Breast epithelium (tissue), 4 donors: ENCODE measurements around the gene DUOX2. TPM values are rescaled to one million over a fixed set of nuclear protein-coding genes. Genes with fewer than 3 reads are reported as not detected.

ENCODE experiments used
- DNase-seq, 2 donors: peaks; one replicate each; pipeline ENCODE4 v3.0.0-alpha.2; 2019; ENCODE audit warnings: low spot score in 2 of 2
- H3K27ac ChIP-seq, 2 donors: fragments of 200-600 bp; sonication (generic) in 1 of 2; one replicate each; pipeline ENCODE4 v1.5.1; 2016 to 2019; ENCODE audit warnings: mild to moderate bottlenecking in 1 of 2
- H3K27me3 ChIP-seq, 2 donors: fragments of 200-600 bp; sonication (generic) in 1 of 2; one replicate each; pipeline versions ENCODE4 v1.5.1 to v1.6.0; 2017 to 2019; ENCODE audit warnings: control low read depth in 1 of 2, mild to moderate bottlenecking in 1 of 2
- H3K36me3 ChIP-seq: fragments of 200-600 bp; one replicate; pipeline ENCODE4 v1.5.1; 2019
- H3K4me1 ChIP-seq, 2 donors: fragments of 200-600 bp; sonication (generic); one replicate each; pipeline ENCODE4 v1.5.1; 2016 to 2019; ENCODE audit warnings: control low read depth in 1 of 2
- H3K4me3 ChIP-seq, 3 donors: fragments of 200-600 bp; sonication (generic); 1 replicate in 2 of 3; 2 replicates in 1 of 3; pipeline ENCODE4 v1.5.1; 2016 to 2019; ENCODE audit warnings: mild to moderate bottlenecking in 3 of 3, moderate library complexity in 2 of 3
- H3K9me3 ChIP-seq, 2 donors: fragments of 200-600 bp; sonication (generic) in 1 of 2; one replicate each; pipeline ENCODE4 v1.5.1; 2016 to 2019; ENCODE audit warnings: control low read depth in 1 of 2
- POLR2A ChIP-seq: fragments of 450-650 bp; IDR thresholded peaks from one replicate; pipeline ENCODE4 v1.6.1; 2016; ENCODE audit warnings: antibody characterized with exemption, mild to moderate bottlenecking, moderate library complexity
- POLR2AphosphoS5 ChIP-seq, 3 donors: sonication (generic); formaldehyde crosslinking; IDR thresholded peaks; one replicate each; pipeline ENCODE4 v1.6.1; 2017; ENCODE audit warnings: antibody characterized with exemption in 3 of 3
- intact Hi-C: fragments of 100-400 bp; cut with DNase I; formaldehyde crosslinking; loops from one replicate; pipeline ENCODE4 v1.15.1; 2023; ENCODE audit warnings: low total_unique reads
- total RNA-seq, 3 donors: library from RNA; depleted of rRNA; stranded (reverse); fragments of >200 nt; gene quantifications; one replicate each; pipeline ENCODE4 v1.1.0, GENCODE V29; 2016
- TF ChIP-seq, protein P1 (sequence below), 3 donors: fragments of 450-650 bp; IDR thresholded peaks; one replicate each; pipeline ENCODE4 v1.5.1; 2016 to 2017; ENCODE audit warnings: antibody characterized with exemption in 3 of 3, mild to moderate bottlenecking in 3 of 3, moderate library complexity in 3 of 3

DUOX2 gene
- total RNA-seq, 3 donors from 2014 or later = 0.15 to 0.98 (median 0.16) TPM

DNA sequence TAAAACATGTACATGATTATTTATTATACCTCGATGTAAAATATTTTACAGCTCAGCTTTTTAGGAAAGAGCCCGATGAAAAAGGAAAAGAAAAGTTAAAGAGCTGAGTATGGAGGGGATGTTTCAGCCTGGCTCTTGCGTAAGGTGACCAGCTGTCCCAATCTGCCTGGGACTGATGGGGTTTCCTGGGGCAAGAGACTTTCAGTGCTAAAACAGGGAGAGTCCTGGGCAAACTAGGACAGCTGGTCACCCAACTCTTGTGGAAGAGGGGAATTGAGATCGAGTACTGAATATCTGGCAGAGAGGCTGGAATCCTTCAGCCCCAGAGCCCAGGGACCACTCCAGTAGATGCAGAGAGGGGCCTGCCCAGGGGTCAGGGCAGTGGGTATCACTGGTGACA, 21.0 kb downstream of the DUOX2 start:
- H3K36me3 ChIP-seq = no peaks in the 10 kb centered on the region
- no peaks in the 10 kb centered on the region for H3K4me1 ChIP-seq
- TF ChIP-seq POLR2A (no peak), POLR2AphosphoS5 (IDR thresholded peaks at IDR 0.05) (no peak)
- TF ChIP-seq, protein P1, sequence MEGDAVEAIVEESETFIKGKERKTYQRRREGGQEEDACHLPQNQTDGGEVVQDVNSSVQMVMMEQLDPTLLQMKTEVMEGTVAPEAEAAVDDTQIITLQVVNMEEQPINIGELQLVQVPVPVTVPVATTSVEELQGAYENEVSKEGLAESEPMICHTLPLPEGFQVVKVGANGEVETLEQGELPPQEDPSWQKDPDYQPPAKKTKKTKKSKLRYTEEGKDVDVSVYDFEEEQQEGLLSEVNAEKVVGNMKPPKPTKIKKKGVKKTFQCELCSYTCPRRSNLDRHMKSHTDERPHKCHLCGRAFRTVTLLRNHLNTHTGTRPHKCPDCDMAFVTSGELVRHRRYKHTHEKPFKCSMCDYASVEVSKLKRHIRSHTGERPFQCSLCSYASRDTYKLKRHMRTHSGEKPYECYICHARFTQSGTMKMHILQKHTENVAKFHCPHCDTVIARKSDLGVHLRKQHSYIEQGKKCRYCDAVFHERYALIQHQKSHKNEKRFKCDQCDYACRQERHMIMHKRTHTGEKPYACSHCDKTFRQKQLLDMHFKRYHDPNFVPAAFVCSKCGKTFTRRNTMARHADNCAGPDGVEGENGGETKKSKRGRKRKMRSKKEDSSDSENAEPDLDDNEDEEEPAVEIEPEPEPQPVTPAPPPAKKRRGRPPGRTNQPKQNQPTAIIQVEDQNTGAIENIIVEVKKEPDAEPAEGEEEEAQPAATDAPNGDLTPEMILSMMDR (IDR thresholded peaks at IDR 0.05) = no peak
- no peaks in the 10 kb centered on the region for H3K9me3 ChIP-seq
- intact Hi-C loops = no loop called here
- no peak overlapping the region for H3K27ac ChIP-seq
- DNase-seq = no peak
- H3K27me3 ChIP-seq = peaks cover 0 to 4% of the 10 kb centered on the region in 2 donors
- no peak overlapping the region for H3K4me3 ChIP-seq

DNA sequence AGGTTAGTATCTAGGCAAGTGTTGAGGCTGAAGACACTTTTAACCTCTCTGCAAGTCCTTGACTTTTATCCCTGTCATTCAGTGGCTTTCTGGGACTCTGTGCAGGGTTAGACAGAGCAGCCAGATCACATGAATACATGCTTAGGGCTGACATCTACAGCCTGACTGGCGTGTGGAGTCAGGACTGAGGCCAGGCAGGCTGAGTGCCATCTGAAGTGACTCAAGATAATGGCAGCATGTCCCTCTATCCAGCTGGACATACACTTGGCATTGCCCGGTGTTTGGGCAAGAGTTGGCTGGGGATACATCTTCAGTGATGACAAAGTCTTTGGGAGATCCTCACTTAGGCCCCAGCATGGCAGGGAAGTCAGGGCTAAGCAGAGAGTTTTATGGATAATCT, 22.4 kb downstream of the DUOX2 start:
- H3K36me3 ChIP-seq = no peaks in the 10 kb centered on the region
- H3K27me3 ChIP-seq = peaks cover 0 to 4% of the 10 kb centered on the region in 2 donors
- no peak for DNase-seq
- no peak overlapping the region for H3K27ac ChIP-seq
- H3K9me3 ChIP-seq = no peaks in the 10 kb centered on the region
- H3K4me1 ChIP-seq = no peaks in the 10 kb centered on the region
- H3K4me3 ChIP-seq = no peak overlapping the region
- intact Hi-C loops = no loop called here
- no peak for TF ChIP-seq POLR2AphosphoS5 (IDR thresholded peaks at IDR 0.05)
- no peak for TF ChIP-seq POLR2A
- TF ChIP-seq, protein P1 (IDR thresholded peaks at IDR 0.05) = no peak

DNA sequence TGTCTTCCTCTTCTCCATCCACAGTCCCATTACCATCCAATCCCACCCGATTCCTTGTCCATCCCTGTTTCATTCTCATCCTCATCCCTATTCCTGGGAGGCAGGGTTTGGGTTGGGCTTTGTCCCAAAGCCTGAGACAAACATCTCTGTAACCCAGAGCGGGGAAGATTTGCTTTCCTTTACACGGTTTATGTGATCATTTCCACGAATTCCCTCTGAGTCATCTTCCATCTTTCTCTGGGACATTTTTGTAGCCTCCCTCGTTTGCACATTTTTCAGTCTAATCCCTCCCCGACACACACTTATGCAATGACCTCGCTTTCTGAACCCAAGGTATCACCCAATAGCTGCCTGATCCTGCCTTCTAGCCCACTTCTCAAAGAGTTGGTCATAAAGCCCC, 22.8 kb downstream of the DUOX2 start:
- no peaks in the 10 kb centered on the region for H3K4me1 ChIP-seq
- intact Hi-C loops = no loop called here

DNA sequence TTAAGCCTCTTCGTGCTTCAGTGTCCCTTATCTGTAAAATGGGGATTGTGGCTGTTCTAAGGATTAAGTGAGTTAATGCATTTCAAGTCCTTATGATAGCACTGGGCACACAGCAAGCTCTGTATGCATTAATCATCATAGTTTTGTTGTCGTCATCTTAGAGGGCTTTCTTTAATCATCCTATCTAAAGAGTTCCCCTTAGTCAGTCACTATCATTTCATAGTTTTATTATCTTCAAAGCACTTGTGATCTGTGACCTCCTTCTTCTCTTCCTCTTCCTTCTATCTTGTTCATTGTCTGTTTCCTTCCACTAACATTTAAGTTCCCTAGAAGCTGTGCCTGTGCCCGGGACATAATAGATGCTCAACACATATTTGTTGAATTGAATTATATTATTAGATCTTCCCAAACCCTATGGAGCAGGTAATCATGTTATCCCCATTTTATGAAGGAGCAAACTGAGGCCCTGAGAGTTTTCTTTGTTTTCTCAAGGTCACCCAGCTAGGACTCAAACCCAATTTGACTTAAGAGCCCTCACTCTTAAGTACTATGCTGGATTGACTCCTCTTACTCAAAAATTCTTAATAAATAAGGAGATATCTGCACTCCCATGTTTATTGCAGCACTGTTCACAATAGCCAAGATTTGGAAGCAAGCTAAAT, 24.1 kb downstream of the DUOX2 start:
- DNase-seq = no peak
- Histone ChIP-seq H3K9me3 (no peaks in the 10 kb centered on the region), H3K4me1 (no peaks in the 10 kb centered on the region), H3K36me3 (no peaks in the 10 kb centered on the region), H3K27me3 (peaks cover 0 to 4% of the 10 kb centered on the region in 2 donors), H3K27ac (no peak overlapping the region), H3K4me3 (no peak overlapping the region)
- intact Hi-C loops = no loop called here
- TF ChIP-seq POLR2A (no peak), POLR2AphosphoS5 (IDR thresholded peaks at IDR 0.05) (no peak)
- TF ChIP-seq, protein P1 (IDR thresholded peaks at IDR 0.05) = no peak

More for the DNA sequence above, 22.8 kb downstream of the DUOX2 start:
- no peak for DNase-seq
- TF ChIP-seq POLR2AphosphoS5 (IDR thresholded peaks at IDR 0.05) = no peak
- TF ChIP-seq POLR2A = no peak
- TF ChIP-seq, protein P1 (IDR thresholded peaks at IDR 0.05) = no peak
- no peaks in the 10 kb centered on the region for H3K9me3 ChIP-seq
- no peak overlapping the region for H3K4me3 ChIP-seq
- H3K27ac ChIP-seq = no peak overlapping the region
- H3K36me3 ChIP-seq = no peaks in the 10 kb centered on the region
- peaks cover 0 to 4% of the 10 kb centered on the region in 2 donors for H3K27me3 ChIP-seq

DNA sequence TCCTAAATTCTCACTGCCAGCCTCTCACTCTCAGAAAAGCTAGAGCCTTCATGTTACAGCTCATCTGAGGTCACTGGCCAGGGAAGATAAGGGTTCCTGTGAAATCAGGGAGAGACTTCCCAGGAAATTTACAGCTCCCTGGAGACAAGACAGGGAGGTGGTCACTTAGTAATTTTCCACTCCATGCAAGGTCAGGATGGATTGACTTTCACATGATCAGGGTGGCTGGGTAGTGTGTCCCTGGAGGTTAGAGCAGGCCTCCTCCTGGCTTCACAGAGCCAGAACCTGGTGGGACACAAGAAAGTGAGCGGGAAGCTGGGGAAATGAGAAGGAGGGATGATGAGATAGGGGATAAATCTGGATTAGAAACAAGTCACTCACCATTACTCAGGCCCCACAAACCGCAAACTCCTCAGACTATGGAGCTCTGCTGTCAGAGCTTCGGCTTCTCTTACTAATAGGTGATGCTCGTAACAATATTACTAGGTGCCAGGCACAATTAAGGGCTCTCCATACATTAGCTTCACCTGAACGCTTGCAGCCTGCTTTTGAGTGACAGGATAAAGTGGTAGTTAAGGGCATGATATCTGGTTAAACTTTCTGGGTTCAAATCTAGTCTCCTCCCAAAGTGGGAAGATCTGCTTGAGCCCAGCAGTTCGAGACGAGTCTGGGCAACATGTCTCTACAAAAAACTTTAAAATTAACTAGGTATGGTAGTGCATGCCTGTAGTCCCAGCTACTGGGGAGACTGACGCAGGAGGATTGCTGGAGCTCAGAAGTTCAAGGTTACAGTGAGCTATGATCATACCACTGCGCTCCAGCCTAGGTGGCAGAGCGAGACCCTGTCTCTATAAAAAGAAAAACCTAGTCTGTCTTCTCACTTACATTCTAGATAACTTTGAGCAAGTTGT, 24.9 kb downstream of the DUOX2 start:
- Histone ChIP-seq H3K4me1 (no peaks in the 10 kb centered on the region), H3K4me3 (no peak overlapping the region), H3K27me3 (peaks cover 0 to 4% of the 10 kb centered on the region in 2 donors), H3K27ac (no peak overlapping the region), H3K9me3 (no peaks in the 10 kb centered on the region), H3K36me3 (no peaks in the 10 kb centered on the region)
- DNase-seq = no peak
- TF ChIP-seq POLR2AphosphoS5 (IDR thresholded peaks at IDR 0.05) (no peak), POLR2A (no peak)
- TF ChIP-seq, protein P1 (IDR thresholded peaks at IDR 0.05) = no peak
- intact Hi-C loops = no loop called here
